IMR-90 (cell line): ENCODE data around the gene SPAG7. TPM values are rescaled to one million over a fixed set of nuclear protein-coding genes. Genes with fewer than 3 reads are reported as not detected.

Source experiments
- ATAC-seq: fragments of 200-7000 bp; cut with Tn5 transposase; 2 replicates; pipeline ENCODE4 v1.9.1; 2020; ENCODE audit warnings: low read depth, mild to moderate bottlenecking, moderate library complexity
- BruUV-seq: library from RNA; stranded (reverse); fragments of 400-500 nt; replicated peaks from 2 replicates; lab custom pipeline; 2021; lab: Mats Ljungman, UMichigan
- CTCF ChIA-PET: fragments of 300-600 bp; formaldehyde crosslinking; extraction: SDS; loops from one replicate; lab custom pipeline; 2021; ENCODE audit warnings: antibody characterized with exemption; lab: Yijun Ruan, JAX
- POLR2A ChIA-PET: fragments of 300-600 bp; sonication (Branson Sonifier 250); formaldehyde crosslinking; loops from one replicate; lab custom pipeline; 2022; ENCODE audit warnings: antibody characterized with exemption; ENCODE audit not compliant: unreplicated experiment; lab: Charles Lee
- DNase-seq: peaks from one replicate; pipeline ENCODE4 v3.0.0; 2013
- H2AFZ ChIP-seq: replicated peaks from 2 replicates; pipeline ENCODE3; 2013; ENCODE audit warnings: low read length, mild to moderate bottlenecking; ENCODE audit not compliant: poor library complexity
- H2AK5ac ChIP-seq: 2 replicates; pipeline ENCODE4 v1.6.1; 2013; ENCODE audit warnings: low read depth, low read length, inconsistent platforms
- H2AK9ac ChIP-seq: replicated peaks from 2 replicates; pipeline ENCODE3; 2013; ENCODE audit warnings: mild to moderate bottlenecking, low read depth, low read length, moderate library complexity; ENCODE audit not compliant: poor library complexity
- H2BK120ac ChIP-seq: 2 replicates; pipeline ENCODE4 v1.6.1; 2013; ENCODE audit warnings: low read depth, low read length, inconsistent platforms
- H2BK15ac ChIP-seq: 3 replicates; pipeline ENCODE4 v1.6.1; 2013; ENCODE audit warnings: low read depth, low read length, inconsistent platforms
- H2BK20ac ChIP-seq: 2 replicates; pipeline ENCODE4 v1.6.1; 2013; ENCODE audit warnings: low read depth, mild to moderate bottlenecking, inconsistent platforms, low read length, moderate library complexity
- H2BK5ac ChIP-seq: 2 replicates; pipeline ENCODE4 v1.6.1; 2013; ENCODE audit warnings: mild to moderate bottlenecking, low read depth, low read length, inconsistent platforms; ENCODE audit not compliant: poor library complexity, severe bottlenecking
- H3K14ac ChIP-seq: replicated peaks from 2 replicates; pipeline ENCODE4 v1.6.1; 2013; ENCODE audit warnings: low read depth, low read length, inconsistent platforms
- H3K18ac ChIP-seq: 2 replicates; pipeline ENCODE4 v1.6.1; 2013; ENCODE audit warnings: low read depth, low read length, control low read depth
- H3K23ac ChIP-seq: 2 replicates; pipeline ENCODE4 v1.6.1; 2013; ENCODE audit warnings: low read depth, low read length, inconsistent platforms
- H3K27ac ChIP-seq: 2 replicates; pipeline ENCODE4 v1.5.1; 2013; ENCODE audit warnings: mild to moderate bottlenecking, control low read depth, low read length; ENCODE audit not compliant: insufficient read depth
- H3K27me3 ChIP-seq: 2 replicates; pipeline ENCODE4 v1.6.1; 2013; ENCODE audit warnings: low read length; ENCODE audit not compliant: control insufficient read depth, insufficient read depth
- H3K36me3 ChIP-seq: 2 replicates; pipeline ENCODE4 v1.6.1; 2013; ENCODE audit warnings: low read length, mixed read lengths; ENCODE audit not compliant: control insufficient read depth, insufficient read depth
- H3K4ac ChIP-seq: 2 replicates; pipeline ENCODE4 v1.6.1; 2013; ENCODE audit warnings: low read depth, low read length, inconsistent platforms
- H3K4me1 ChIP-seq: 2 replicates; pipeline ENCODE4 v1.6.1; 2013; ENCODE audit warnings: low read length, mixed read lengths; ENCODE audit not compliant: control insufficient read depth, insufficient read depth
- H3K4me2 ChIP-seq: 2 replicates; pipeline ENCODE4 v1.6.1; 2013; ENCODE audit warnings: low read depth, mild to moderate bottlenecking, control low read depth, low read length, moderate library complexity
- H3K4me3 ChIP-seq: 2 replicates; pipeline ENCODE4 v1.5.1; 2013; ENCODE audit warnings: low read depth, mild to moderate bottlenecking, control low read depth, low read length, moderate library complexity; ENCODE audit not compliant: insufficient read depth
- H3K56ac ChIP-seq: 2 replicates; pipeline ENCODE4 v1.6.1; 2013; ENCODE audit warnings: low read length, inconsistent platforms; ENCODE audit not compliant: insufficient read depth; ENCODE audit errors: extremely low read depth
- H3K79me1 ChIP-seq, 2 experiments: 2 replicates each; pipeline ENCODE4 v1.6.1; 2013; ENCODE audit warnings: low read length in 2 of 2, inconsistent platforms in 1 of 2, low read depth in 1 of 2
- H3K9ac ChIP-seq: 2 replicates; pipeline ENCODE4 v1.6.1; 2013; ENCODE audit warnings: low read depth, low read length, control low read depth
- H3K9me1 ChIP-seq: 2 replicates; pipeline ENCODE4 v1.6.1; 2013; ENCODE audit warnings: low read length, inconsistent platforms; ENCODE audit not compliant: insufficient read depth
- H3K9me3 ChIP-seq: 2 replicates; pipeline ENCODE4 v1.6.1; 2013; ENCODE audit warnings: low read length; ENCODE audit not compliant: control insufficient read depth, insufficient read depth
- H4K20me1 ChIP-seq: 2 replicates; pipeline ENCODE4 v1.6.1; 2013; ENCODE audit warnings: low read length, inconsistent platforms; ENCODE audit not compliant: insufficient read depth
- H4K5ac ChIP-seq: 2 replicates; pipeline ENCODE4 v1.6.1; 2013; ENCODE audit warnings: mild to moderate bottlenecking, low read depth, low read length, control low read depth
- H4K8ac ChIP-seq, 2 experiments: 2 replicates each; pipeline ENCODE4 v1.6.1; 2013; ENCODE audit warnings: low read depth in 2 of 2, low read length in 2 of 2, control low read depth in 1 of 2, inconsistent platforms in 1 of 2
- H4K91ac ChIP-seq: 2 replicates; pipeline ENCODE4 v1.6.1; 2013; ENCODE audit warnings: low read depth, low read length, inconsistent platforms; ENCODE audit not compliant: insufficient read depth
- CEBPB ChIP-seq: IDR thresholded peaks from 2 replicates; pipeline ENCODE4 v1.6.1; 2012; ENCODE audit warnings: low read depth, low read length, improper control_type of control experiment
- CHD1 ChIP-seq: IDR thresholded peaks from 2 replicates; pipeline ENCODE4 v1.6.1; 2012; ENCODE audit warnings: low read depth, low read length, improper control_type of control experiment
- MAFK ChIP-seq: IDR thresholded peaks from 2 replicates; pipeline ENCODE4 v1.6.1; 2012; ENCODE audit warnings: low read depth, low read length, improper control_type of control experiment
- MAZ ChIP-seq: IDR thresholded peaks from 2 replicates; pipeline ENCODE4 v1.6.1; 2012; ENCODE audit warnings: low read depth, mild to moderate bottlenecking, low read length, improper control_type of control experiment, moderate library complexity, borderline replicate concordance
- MXI1 ChIP-seq: IDR thresholded peaks from 2 replicates; pipeline ENCODE4 v1.6.1; 2012; ENCODE audit warnings: low read depth, mild to moderate bottlenecking, low read length, moderate library complexity, borderline replicate concordance
- NFE2L2 ChIP-seq: fragments of 150-350 bp; IDR thresholded peaks from 2 replicates; pipeline ENCODE4 v1.6.1; 2016; ENCODE audit warnings: low read depth, mild to moderate bottlenecking, low read length
- RAD21 ChIP-seq: IDR thresholded peaks from 2 replicates; pipeline ENCODE4 v1.6.1; 2012; ENCODE audit warnings: low read length, improper control_type of control experiment
- RCOR1 ChIP-seq: IDR thresholded peaks from 2 replicates; pipeline ENCODE4 v1.6.1; 2012; ENCODE audit warnings: mild to moderate bottlenecking, low read length, improper control_type of control experiment; ENCODE audit not compliant: insufficient replicate concordance
- RFX5 ChIP-seq: IDR thresholded peaks from 2 replicates; pipeline ENCODE4 v1.8.0; 2012; ENCODE audit warnings: low read depth, mild to moderate bottlenecking, low read length, moderate library complexity
- WGBS, 2 experiments: methylation state at CpG; one replicate each; pipeline versions ENCODE4 v1.1.5 to v1.1.7; 2013; ENCODE audit warnings: missing lambda C conversion rate in 2 of 2; ENCODE audit not compliant: insufficient read length in 1 of 2; ENCODE audit errors: extremely low coverage in 2 of 2; 5-methylcytosine and 5-hydroxymethylcytosine counted together
- dilution Hi-C: fragments of 300-500 bp; cut with HindIII; formaldehyde crosslinking; loops from one replicate; pipeline ENCODE4 v1.14.3; 2018; ENCODE audit warnings: low sequenced_read_pairs; ENCODE audit not compliant: unreplicated experiment
- in situ Hi-C: fragments of 300-500 bp; cut with MboI; formaldehyde crosslinking; loops from 3 replicates; pipeline ENCODE4 v1.14.3; 2019; ENCODE audit warnings: low sequenced_read_pairs, inconsistent platforms, mixed read lengths
- intact Hi-C: fragments of 100-400 bp; cut with micrococcal nuclease; formaldehyde crosslinking; loops from 2 replicates; pipeline ENCODE4 v1.10.0; 2022
- polyA plus RNA-seq, 3 experiments: library from polyadenylated mRNA; depleted of rRNA; stranded (reverse); fragments of >200 nt; gene quantifications; 2 replicates each; pipeline ENCODE4 v1.2.3, GENCODE V29; 2012; ENCODE audit warnings: low replicate concordance in 1 of 3
- total RNA-seq: library from RNA; depleted of rRNA; stranded (reverse); fragments of >200 nt; gene quantifications from 2 replicates; pipeline ENCODE4 v1.2.3, GENCODE V29; 2012
- TF ChIP-seq, protein P1 (sequence below): fragments of 150-350 bp; IDR thresholded peaks from 2 replicates; pipeline ENCODE4 v1.6.1; 2017; ENCODE audit warnings: mild to moderate bottlenecking, antibody characterized with exemption, low read length, low read depth
- TF ChIP-seq, protein P2 (sequence below): fragments of 150-350 bp; IDR thresholded peaks from 2 replicates; pipeline ENCODE4 v1.6.1; 2016; ENCODE audit warnings: low read depth, mild to moderate bottlenecking, low read length, moderate library complexity, borderline replicate concordance
- TF ChIP-seq, protein P3 (sequence below): conservative IDR thresholded peaks from 2 replicates; pipeline ENCODE4 v1.5.1; 2012; ENCODE audit warnings: mild to moderate bottlenecking, low read depth, low read length, improper control_type of control experiment

Gene SPAG7
- total and polyA plus RNA-seq, 2 of the 4 experiments (the other 2 are of a cell fraction), result 50.2 to 108 TPM

DNA sequence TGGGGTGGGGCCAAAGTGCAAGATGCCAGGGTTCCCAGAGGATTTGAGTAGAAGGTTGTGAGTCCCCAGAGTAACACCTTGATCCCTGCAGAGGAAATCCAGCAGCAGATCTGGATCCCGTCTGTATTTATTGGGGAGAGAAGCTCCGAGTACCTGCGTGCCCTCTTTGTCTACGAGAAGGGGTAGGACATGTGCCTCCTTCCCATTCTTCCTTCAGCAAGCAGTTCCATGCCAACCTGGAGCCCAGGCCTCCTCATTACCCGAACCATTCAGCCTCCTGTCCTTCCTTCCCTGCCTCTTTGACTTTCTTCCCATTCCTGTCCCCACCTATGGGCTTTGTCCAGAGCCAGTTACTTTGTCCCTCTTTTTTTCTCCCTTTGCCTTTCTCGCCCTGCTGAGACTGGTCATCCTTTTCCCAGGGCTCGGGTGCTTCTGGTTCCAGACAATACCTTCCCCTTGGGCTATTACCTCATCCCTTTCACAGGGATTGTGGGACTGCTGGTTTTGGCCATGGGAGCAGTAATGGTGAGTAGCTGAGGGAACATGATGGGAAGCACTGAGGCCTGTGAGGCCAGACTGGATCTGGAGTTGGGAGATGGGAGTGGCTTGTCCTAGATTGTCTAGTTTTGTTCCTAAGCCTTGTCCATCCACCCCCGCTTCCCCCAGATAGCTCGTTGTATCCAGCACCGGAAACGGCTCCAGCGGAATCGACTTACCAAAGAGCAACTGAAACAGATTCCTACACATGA is 24.7 kb downstream of the SPAG7 start:
- H4K8ac ChIP-seq, result no peak overlapping the region
- no peak overlapping the region for H3K4me3 ChIP-seq

More for the DNA sequence above, 24.7 kb downstream of the SPAG7 start:
- Histone ChIP-seq H3K9me3 (no peaks in the 10 kb centered on the region), H2BK120ac (no peak overlapping the region), H3K79me1 (peaks cover 22 to 61% of the 10 kb centered on the region in 2 experiments; a peak in 3 of 4 replicates), H3K4me1 (peaks cover 19% of the 10 kb centered on the region), H3K27ac (no peak overlapping the region), H2AFZ (no peak overlapping the region), H3K4ac (no peak overlapping the region), H3K36me3 (peaks cover 46% of the 10 kb centered on the region), H2AK5ac (no peak overlapping the region), H4K91ac (no peak overlapping the region), H3K9ac (no peak overlapping the region), H2BK5ac (no peak overlapping the region), H3K56ac (no peak overlapping the region), H3K23ac (no peak overlapping the region), H3K14ac (no peak overlapping the region), H2BK15ac (no peak overlapping the region), H2AK9ac (no peak overlapping the region), H4K5ac (no peak overlapping the region), H3K4me2 (no peak overlapping the region), H3K18ac (no peak overlapping the region), H2BK20ac (no peak overlapping the region), H3K9me1 (peaks cover 15% of the 10 kb centered on the region; the same call in 1 of the 2 replicates), H3K27me3 (no peaks in the 10 kb centered on the region), H4K20me1 (peaks cover 66% of the 10 kb centered on the region)
- in situ Hi-C loops, result no loop called here
- POLR2A ChIA-PET, result no interaction called here
- TF ChIP-seq CHD1 (no peak), RFX5 (no peak), RAD21 (no peak), MAFK (no peak), CEBPB (no peak), RCOR1 (no peak), NFE2L2 (no peak), MAZ (no peak), MXI1 (no peak)
- TF ChIP-seq, protein P1, sequence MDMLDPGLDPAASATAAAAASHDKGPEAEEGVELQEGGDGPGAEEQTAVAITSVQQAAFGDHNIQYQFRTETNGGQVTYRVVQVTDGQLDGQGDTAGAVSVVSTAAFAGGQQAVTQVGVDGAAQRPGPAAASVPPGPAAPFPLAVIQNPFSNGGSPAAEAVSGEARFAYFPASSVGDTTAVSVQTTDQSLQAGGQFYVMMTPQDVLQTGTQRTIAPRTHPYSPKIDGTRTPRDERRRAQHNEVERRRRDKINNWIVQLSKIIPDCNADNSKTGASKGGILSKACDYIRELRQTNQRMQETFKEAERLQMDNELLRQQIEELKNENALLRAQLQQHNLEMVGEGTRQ, result no peak
- TF ChIP-seq, protein P2, sequence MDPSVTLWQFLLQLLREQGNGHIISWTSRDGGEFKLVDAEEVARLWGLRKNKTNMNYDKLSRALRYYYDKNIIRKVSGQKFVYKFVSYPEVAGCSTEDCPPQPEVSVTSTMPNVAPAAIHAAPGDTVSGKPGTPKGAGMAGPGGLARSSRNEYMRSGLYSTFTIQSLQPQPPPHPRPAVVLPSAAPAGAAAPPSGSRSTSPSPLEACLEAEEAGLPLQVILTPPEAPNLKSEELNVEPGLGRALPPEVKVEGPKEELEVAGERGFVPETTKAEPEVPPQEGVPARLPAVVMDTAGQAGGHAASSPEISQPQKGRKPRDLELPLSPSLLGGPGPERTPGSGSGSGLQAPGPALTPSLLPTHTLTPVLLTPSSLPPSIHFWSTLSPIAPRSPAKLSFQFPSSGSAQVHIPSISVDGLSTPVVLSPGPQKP, result no peak
- TF ChIP-seq, protein P3, sequence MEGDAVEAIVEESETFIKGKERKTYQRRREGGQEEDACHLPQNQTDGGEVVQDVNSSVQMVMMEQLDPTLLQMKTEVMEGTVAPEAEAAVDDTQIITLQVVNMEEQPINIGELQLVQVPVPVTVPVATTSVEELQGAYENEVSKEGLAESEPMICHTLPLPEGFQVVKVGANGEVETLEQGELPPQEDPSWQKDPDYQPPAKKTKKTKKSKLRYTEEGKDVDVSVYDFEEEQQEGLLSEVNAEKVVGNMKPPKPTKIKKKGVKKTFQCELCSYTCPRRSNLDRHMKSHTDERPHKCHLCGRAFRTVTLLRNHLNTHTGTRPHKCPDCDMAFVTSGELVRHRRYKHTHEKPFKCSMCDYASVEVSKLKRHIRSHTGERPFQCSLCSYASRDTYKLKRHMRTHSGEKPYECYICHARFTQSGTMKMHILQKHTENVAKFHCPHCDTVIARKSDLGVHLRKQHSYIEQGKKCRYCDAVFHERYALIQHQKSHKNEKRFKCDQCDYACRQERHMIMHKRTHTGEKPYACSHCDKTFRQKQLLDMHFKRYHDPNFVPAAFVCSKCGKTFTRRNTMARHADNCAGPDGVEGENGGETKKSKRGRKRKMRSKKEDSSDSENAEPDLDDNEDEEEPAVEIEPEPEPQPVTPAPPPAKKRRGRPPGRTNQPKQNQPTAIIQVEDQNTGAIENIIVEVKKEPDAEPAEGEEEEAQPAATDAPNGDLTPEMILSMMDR, result no peak
- intact Hi-C loops, result no loop called here
- no TSS peak for BruUV-seq
- CTCF ChIA-PET, result no interaction called here
- dilution Hi-C loops, result no loop called here
- WGBS, 2 experiments, result 86% methylated on average over 1 of the region's 13 CpGs; no CpG with 5 or more reads in 1 of the 2 experiments
- no peak for ATAC-seq
- DNase-seq, result no peak
